OCI-LY3 (cell line): ENCODE data around the gene PRPF39.

Source experiments
- H2AFZ ChIP-seq: fragments of 200-600, 300-600 bp; shearing (Covaris generic); 2 replicates; pipeline ENCODE4 v1.6.0; 2014; ENCODE audit warnings: antibody characterized with exemption, low read depth, low read length
- H3K27ac ChIP-seq: fragments of 200-600, 300-600 bp; sonication (generic); 2 replicates; pipeline ENCODE4 v1.5.1; 2014; ENCODE audit warnings: mild to moderate bottlenecking, low read length, moderate library complexity, mixed read lengths
- H3K27me3 ChIP-seq: fragments of 200-600, 300-600 bp; sonication (generic); 2 replicates; pipeline ENCODE4 v1.6.1; 2014; ENCODE audit warnings: low read depth, low read length, mixed read lengths
- H3K36me3 ChIP-seq: fragments of 200-600, 300-600 bp; sonication (generic); replicated peaks from 2 replicates; pipeline ENCODE3; 2014; ENCODE audit warnings: low read depth, low read length, mixed read lengths
- H3K4me1 ChIP-seq: fragments of 300-600, 200-600 bp; sonication (generic); 2 replicates; pipeline ENCODE4 v1.6.1; 2014; ENCODE audit warnings: low read length, mixed read lengths
- H3K4me2 ChIP-seq: fragments of 200-600, 300-600 bp; sonication (generic); 2 replicates; pipeline ENCODE4 v1.6.1; 2014; ENCODE audit warnings: low read length, mixed read lengths
- H3K4me3 ChIP-seq: fragments of 300-600, 200-600 bp; sonication (generic); 2 replicates; pipeline ENCODE4 v1.5.1; 2014; ENCODE audit warnings: antibody characterized with exemption, mild to moderate bottlenecking, low read length, moderate library complexity
- H3K79me2 ChIP-seq: fragments of 300-600, 200-600 bp; shearing (Covaris generic); 2 replicates; pipeline ENCODE4 v1.6.1; 2014; ENCODE audit warnings: mild to moderate bottlenecking, low read length, mixed read lengths
- H3K9ac ChIP-seq: fragments of 300-600, 200-600 bp; shearing (Covaris generic); 2 replicates; pipeline ENCODE4 v1.6.0; 2014; ENCODE audit warnings: mild to moderate bottlenecking, low read length, moderate library complexity
- H3K9me3 ChIP-seq: fragments of 200-600, 300-600 bp; shearing (Covaris generic); 2 replicates; pipeline ENCODE4 v1.6.1; 2014; ENCODE audit warnings: low read length, mixed read lengths; ENCODE audit not compliant: insufficient read depth
- H4K20me1 ChIP-seq: fragments of 200-600, 300-600 bp; sonication (generic); 2 replicates; pipeline ENCODE4 v1.6.1; 2016; ENCODE audit warnings: low read length, mixed read lengths; ENCODE audit not compliant: insufficient read depth
- EZH2phosphoT487 ChIP-seq: fragments of 200-600 bp; shearing (Covaris generic); IDR thresholded peaks from 2 replicates; pipeline ENCODE4 v1.6.1; 2018; ENCODE audit warnings: antibody characterized with exemption, mixed run types, low read depth
- TF ChIP-seq, protein P1 (sequence below): fragments of 200-600, 300-600 bp; sonication (generic); IDR thresholded peaks from 2 replicates; pipeline ENCODE4 v1.5.1; 2014; ENCODE audit warnings: antibody characterized with exemption, low read length, low read depth

Gene PRPF39

DNA sequence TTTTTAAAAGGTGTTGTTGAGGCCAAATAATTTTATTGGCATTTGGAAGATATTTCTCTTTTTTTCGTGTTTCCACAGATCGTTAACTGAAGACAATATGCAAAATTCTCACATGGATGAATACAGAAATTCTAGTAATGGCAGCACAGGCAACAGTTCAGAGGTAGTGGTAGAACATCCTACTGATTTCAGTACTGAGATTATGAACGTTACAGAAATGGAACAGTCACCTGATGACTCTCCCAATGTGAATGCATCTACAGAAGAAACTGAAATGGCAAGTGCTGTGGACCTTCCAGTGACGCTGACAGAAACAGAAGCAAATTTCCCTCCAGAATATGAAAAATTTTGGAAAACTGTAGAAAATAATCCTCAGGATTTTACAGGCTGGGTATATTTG, 11.2 kb downstream of the PRPF39 start:
- peaks cover 17% of the 10 kb centered on the region for H3K4me1 ChIP-seq
- H3K36me3 ChIP-seq = peaks cover 51% of the 10 kb centered on the region
- H3K9me3 ChIP-seq = no peaks in the 10 kb centered on the region
- no peak overlapping the region for H3K27ac ChIP-seq
- no peak overlapping the region for H2AFZ ChIP-seq
- H3K4me3 ChIP-seq = no peak overlapping the region
- TF ChIP-seq EZH2phosphoT487 = no peak
- TF ChIP-seq, protein P1, sequence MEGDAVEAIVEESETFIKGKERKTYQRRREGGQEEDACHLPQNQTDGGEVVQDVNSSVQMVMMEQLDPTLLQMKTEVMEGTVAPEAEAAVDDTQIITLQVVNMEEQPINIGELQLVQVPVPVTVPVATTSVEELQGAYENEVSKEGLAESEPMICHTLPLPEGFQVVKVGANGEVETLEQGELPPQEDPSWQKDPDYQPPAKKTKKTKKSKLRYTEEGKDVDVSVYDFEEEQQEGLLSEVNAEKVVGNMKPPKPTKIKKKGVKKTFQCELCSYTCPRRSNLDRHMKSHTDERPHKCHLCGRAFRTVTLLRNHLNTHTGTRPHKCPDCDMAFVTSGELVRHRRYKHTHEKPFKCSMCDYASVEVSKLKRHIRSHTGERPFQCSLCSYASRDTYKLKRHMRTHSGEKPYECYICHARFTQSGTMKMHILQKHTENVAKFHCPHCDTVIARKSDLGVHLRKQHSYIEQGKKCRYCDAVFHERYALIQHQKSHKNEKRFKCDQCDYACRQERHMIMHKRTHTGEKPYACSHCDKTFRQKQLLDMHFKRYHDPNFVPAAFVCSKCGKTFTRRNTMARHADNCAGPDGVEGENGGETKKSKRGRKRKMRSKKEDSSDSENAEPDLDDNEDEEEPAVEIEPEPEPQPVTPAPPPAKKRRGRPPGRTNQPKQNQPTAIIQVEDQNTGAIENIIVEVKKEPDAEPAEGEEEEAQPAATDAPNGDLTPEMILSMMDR = no peak
- H3K79me2 ChIP-seq = peaks cover 69% of the 10 kb centered on the region
- no peak overlapping the region for H3K9ac ChIP-seq
- peaks cover 26% of the 10 kb centered on the region for H4K20me1 ChIP-seq
- H3K27me3 ChIP-seq = no peaks in the 10 kb centered on the region
- H3K4me2 ChIP-seq = no peak overlapping the region

DNA sequence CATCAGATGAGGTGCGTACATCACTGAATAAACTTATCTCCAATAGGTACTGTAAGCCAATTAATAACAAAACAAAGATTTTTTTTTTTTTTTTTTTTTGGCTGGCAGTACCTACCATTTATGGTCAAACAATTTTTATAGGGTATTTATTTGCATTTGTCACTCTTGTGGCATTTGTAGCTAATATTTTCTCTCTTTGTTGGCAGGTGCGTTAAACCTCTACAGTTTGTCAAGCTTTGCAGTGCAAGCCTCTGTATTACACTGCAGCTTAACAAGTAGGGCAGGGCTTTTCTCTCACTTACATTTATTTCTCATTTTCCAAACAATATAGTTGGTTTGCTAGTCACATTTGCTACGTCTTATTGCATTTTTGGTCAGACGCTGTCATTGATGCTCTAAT, 12.3 kb downstream of the PRPF39 start:
- H3K4me2 ChIP-seq = no peak overlapping the region
- peaks cover 62% of the 10 kb centered on the region for H3K79me2 ChIP-seq
- H3K27me3 ChIP-seq = no peaks in the 10 kb centered on the region
- peaks cover 16% of the 10 kb centered on the region; the same call in 1 of the 2 replicates for H4K20me1 ChIP-seq
- peaks cover 57% of the 10 kb centered on the region for H3K36me3 ChIP-seq
- no peak overlapping the region for H3K4me3 ChIP-seq
- TF ChIP-seq, protein P1 = no peak
- TF ChIP-seq EZH2phosphoT487 = no peak
- peaks cover 11% of the 10 kb centered on the region for H3K4me1 ChIP-seq
- no peak overlapping the region for H3K27ac ChIP-seq
- no peaks in the 10 kb centered on the region for H3K9me3 ChIP-seq
- H2AFZ ChIP-seq = no peak overlapping the region
- H3K9ac ChIP-seq = no peak overlapping the region

- H3K27me3 ChIP-seq = no peaks in the 10 kb centered on the region
- H3K4me2 ChIP-seq = no peak overlapping the region
- no peaks in the 10 kb centered on the region for H3K9me3 ChIP-seq
- no peak for TF ChIP-seq EZH2phosphoT487
- TF ChIP-seq, protein P1 = no peak
- no peak overlapping the region for H3K27ac ChIP-seq
- no peaks in the 10 kb centered on the region for H3K4me1 ChIP-seq
- no peak overlapping the region for H3K4me3 ChIP-seq
- H4K20me1 ChIP-seq = no peaks in the 10 kb centered on the region
- H3K9ac ChIP-seq = no peak overlapping the region
- H3K36me3 ChIP-seq = peaks cover 59% of the 10 kb centered on the region
- no peak overlapping the region for H2AFZ ChIP-seq
- H3K79me2 ChIP-seq = peaks cover 19% of the 10 kb centered on the region; the same call in 1 of the 2 replicates
These were observed 19.9 kb downstream of the PRPF39 start for GRCh38 chr14:45103806-45104205.

DNA sequence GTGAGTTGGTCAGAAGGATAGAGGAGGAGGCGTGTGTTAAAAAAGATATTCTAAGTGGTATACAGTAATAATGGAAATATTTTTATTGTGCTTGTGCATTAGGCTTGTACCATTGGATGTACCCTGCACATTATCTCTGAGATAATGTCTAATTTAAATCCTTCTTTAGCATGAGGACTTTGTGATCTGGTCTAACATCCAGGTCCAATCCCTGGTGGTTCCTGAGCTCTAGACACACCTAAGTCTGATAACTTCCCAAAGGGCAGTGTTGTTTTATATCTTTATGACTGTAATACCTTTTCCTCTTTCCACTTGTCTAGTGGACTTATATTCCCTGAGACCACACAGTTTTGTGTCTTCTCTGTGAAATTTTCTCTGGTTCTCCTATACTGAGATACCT, 20.6 kb downstream of the PRPF39 start:
- H3K36me3 ChIP-seq = peaks cover 62% of the 10 kb centered on the region
- H3K27me3 ChIP-seq = no peaks in the 10 kb centered on the region
- H3K27ac ChIP-seq = no peak overlapping the region
- H4K20me1 ChIP-seq = no peaks in the 10 kb centered on the region
- H3K4me2 ChIP-seq = no peak overlapping the region
- no peak overlapping the region for H2AFZ ChIP-seq
- TF ChIP-seq, protein P1 = no peak
- TF ChIP-seq EZH2phosphoT487 = no peak
- no peaks in the 10 kb centered on the region for H3K9me3 ChIP-seq
- H3K79me2 ChIP-seq = peaks cover 18% of the 10 kb centered on the region; the same call in 1 of the 2 replicates
- no peaks in the 10 kb centered on the region for H3K4me1 ChIP-seq
- no peak overlapping the region for H3K4me3 ChIP-seq
- H3K9ac ChIP-seq = no peak overlapping the region
